A375 (cell line): ENCODE results near the gene RNF34. TPM values are rescaled to one million over a fixed set of nuclear protein-coding genes. Genes with fewer than 3 reads are reported as not detected.

Experiments used
- total RNA-seq: library from RNA; depleted of rRNA; stranded (reverse); fragments of >200 nt; shearing (Covaris generic); gene quantifications from 2 replicates; pipeline ENCODE4 v1.2.3, GENCODE V29; 2014; rRNA removed

Gene RNF34
- total RNA-seq, result 44.7 and 67.2 TPM in 2 replicates

GRCh38 chr12:121399391-121400331 is at the start of gene RNF34:
Gene RNF34 (plus strand): TSS chr12:121400118. CDS start chr12:121400213, 95 bp downstream.

DNA sequence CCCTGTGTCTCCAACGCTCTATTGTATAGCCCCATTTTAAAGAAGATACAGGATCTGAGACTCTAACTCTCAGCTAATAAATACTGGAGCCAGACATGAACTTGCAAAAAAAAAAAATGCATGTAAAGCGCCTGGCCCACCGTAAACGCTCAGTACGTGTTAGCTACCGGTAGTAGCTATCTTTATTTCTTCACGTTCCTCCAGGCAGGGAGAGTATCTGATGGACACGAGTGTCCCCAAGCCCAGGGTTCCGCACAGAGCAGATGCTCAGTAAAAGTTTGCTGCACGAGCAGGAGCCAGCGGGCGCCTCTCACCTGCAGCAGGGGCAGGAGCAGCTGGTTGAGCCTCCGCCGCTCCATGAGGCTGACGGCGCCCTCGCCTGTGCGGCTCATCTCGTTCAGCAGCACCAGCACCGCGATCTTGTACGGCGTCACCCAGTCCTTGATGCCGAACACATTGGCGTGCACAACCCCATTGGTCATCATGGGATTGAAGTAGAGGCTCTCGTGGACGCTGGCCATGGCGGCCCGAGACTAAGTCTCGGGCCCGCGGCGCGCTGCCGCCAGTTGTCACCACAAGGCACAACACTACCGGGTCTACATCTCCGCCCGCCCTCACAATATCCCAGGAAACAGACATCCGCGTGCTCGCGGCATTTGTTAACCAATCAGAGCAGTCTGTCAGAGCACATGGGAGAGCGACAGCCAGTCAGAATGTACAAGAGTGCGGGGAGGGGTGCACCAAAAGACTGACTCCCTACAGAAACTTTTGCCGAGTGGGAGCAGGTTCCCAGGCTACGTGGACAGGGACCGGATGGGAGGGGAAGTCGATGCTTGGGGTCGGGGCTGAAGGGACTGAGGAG is 47.9 kb upstream of the RNF34 start, which contains the start of gene ANAPC5:
ANAPC5 (minus strand) TSS at position 592 of the 862 bp plus-strand sequence; CDS start at position 521, 71 bp downstream.

Other genes with a start within 250 kb of the RNF34 start
- gene P2RX4, start 190.0 kb upstream of the RNF34 start, total RNA-seq, result 3.5 and 5.0 TPM in 2 replicates
- 11.0 and 11.8 TPM in 2 replicates for gene CAMKK2, start 103.4 kb upstream of the RNF34 start, total RNA-seq
- gene ANAPC5, start 47.7 kb upstream of the RNF34 start, total RNA-seq, result 135 and 142 TPM in 2 replicates
- 26.3 and 41.8 TPM in 2 replicates for gene KDM2B, start 180.9 kb downstream of the RNF34 start, total RNA-seq
- gene ORAI1, start 226.4 kb downstream of the RNF34 start, total RNA-seq, result 14.9 and 18.7 TPM in 2 replicates